NCI-H2196 treated with DMSO at 0.1 percent for 48 hours (cell line): Measurements from ENCODE around the gene DVL1.
"Not testable (repeated sequence)": the region's sequence is repeated elsewhere in the genome, so short reads cannot be mapped to it uniquely, and the experiment has no call there.

Experiments used
- DNase-seq: peaks from one replicate; lab custom pipeline; 2025; ENCODE audit not compliant: unreplicated experiment; lab: John Stamatoyannopoulos, UW

Gene DVL1

GRCh38 chr1:1328254-1328653, 21.0 kb downstream of the DVL1 start:
- no peak for DNase-seq

- DNase-seq = no peak
Measured at GRCh38 chr1:1327291-1327690, 21.9 kb downstream of the DVL1 start.

GRCh38 chr1:1326075-1326605, 23.1 kb downstream of the DVL1 start:
- no peak for DNase-seq

DNA sequence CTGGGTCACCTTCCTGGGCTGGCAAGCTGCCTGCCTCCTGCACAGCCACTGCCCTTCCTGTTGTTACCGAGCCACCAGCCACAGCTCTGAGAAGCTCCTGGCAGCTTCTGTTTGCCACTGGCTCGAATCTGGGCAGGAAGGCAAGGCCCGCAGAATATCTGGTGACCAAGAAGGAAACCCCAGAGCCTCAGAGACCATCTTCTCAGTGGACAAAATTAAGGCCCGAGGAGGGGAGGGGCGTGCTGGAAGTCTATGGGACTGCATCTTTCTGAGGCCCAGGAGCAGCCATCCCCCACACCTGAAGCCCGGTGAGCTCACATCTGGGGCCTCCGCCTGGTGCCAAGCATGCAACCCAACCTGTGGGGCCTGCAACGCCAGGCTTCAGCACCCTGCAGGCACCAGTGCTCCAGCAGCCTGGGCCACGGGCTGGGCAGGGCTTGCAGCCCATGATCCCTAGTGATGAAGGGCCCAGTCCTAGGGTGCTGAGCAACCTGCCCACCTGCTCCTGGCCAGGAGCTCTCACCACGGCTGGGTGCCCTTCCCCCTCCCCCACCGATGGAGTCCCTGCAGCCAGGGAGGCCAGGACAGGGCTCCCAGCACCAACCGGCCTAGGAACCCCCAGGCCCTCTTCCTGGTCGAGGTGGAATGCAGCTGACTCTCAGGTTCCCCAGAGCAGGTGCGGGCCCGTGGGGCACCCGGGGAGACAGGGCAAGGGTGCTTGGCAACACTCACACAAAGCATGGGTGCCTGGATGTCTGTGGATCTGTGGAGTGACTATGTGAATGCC, 23.7 kb downstream of the DVL1 start:
- DNase-seq = no peak

GRCh38 chr1:1324524-1325287, 24.5 kb downstream of the DVL1 start, which contains the start of the genes CPTP and INTS11:
CPTP (plus strand) TSS chr1:1324802; CDS start chr1:1326911, 2,109 bp downstream.
INTS11 (minus strand) TSS chr1:1324660; CDS start chr1:1324608, 52 bp downstream.
- peak; percentile 86 for DNase-seq

- no peak for DNase-seq
Measured at GRCh38 chr1:1324084-1324523, 25.1 kb downstream of the DVL1 start.

DNA sequence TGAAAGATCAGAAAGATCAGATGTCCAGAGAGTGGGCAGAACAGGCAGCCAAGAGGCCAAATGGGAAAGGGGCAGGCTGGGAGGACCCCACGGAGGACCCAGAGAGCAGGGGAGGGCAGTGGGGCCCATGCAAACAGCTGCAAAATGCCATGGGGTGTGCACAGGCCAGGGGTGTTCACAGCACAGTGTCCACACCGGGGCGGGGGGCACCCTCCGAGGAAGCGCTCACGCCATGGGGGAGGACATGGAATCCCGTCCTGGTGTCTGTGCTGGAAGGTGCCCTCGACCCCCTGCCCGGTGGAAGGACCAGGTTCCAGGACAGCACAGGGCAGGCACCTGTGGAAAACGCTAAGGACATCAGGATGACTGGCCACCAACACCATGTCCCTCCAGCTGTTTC, 26.3 kb downstream of the DVL1 start:
- DNase-seq = no peak

- DNase-seq = no peak
Measured at GRCh38 chr1:1322418-1322817, 26.8 kb downstream of the DVL1 start.

- no peak for DNase-seq
Measured at GRCh38 chr1:1321477-1321876, 27.7 kb downstream of the DVL1 start.

- no peak for DNase-seq
Measured at GRCh38 chr1:1320666-1321448, 28.4 kb downstream of the DVL1 start.

GRCh38 chr1:1319646-1319941, 29.6 kb downstream of the DVL1 start:
- no peak for DNase-seq

DNA sequence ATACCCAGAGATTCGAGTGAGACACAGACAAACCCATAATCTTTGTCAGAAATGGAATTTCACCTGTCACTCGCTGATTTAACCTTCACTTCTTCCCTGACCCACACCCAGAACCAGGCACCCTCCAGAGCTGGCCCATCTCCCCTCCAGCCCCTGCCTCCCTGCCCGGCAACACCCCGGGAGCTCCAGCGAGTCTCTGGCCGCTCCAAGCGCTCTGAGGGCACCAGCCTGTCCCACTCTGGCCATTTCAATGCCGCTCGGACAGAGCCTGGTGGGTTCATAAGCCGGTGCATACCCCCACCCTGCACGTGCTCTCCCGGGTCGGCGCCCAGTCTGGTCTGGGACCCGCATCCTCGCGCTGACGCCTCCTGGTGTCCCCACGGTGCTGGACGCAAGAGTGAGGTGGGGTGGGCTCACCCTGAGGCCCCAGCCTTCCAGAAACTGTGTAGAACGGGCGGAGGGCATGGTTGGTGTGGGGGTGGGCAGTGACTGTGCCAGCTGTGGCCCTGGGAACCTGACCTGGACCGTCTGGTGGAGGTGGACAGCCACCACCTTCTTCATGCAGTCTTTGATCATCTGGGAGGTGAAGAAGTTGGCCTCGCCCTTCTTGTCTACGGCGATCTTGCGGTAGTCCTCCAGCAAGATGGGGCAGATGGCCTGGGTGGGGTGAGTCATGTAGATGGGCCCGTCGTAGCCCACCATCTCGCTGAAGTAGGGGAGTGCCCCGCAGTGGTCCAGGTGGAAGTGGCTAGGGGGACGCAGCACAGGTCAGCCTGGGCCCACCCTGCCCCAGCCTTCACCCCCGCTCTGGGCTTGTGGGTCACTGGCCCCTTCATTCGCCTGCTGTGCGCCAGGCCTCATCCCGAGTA, 30.2 kb downstream of the DVL1 start:
- DNase-seq = no peak

- DNase-seq = peak; percentile 77
Measured at GRCh38 chr1:1318131-1318652, 31.0 kb downstream of the DVL1 start.

GRCh38 chr1:1317420-1317819, 31.8 kb downstream of the DVL1 start:
- DNase-seq = no peak

- DNase-seq = not testable (repeated sequence)
Measured at GRCh38 chr1:1316199-1316598, 33.0 kb downstream of the DVL1 start.

- no peak for DNase-seq
Measured at GRCh38 chr1:1315435-1315954, 33.7 kb downstream of the DVL1 start.

DNA sequence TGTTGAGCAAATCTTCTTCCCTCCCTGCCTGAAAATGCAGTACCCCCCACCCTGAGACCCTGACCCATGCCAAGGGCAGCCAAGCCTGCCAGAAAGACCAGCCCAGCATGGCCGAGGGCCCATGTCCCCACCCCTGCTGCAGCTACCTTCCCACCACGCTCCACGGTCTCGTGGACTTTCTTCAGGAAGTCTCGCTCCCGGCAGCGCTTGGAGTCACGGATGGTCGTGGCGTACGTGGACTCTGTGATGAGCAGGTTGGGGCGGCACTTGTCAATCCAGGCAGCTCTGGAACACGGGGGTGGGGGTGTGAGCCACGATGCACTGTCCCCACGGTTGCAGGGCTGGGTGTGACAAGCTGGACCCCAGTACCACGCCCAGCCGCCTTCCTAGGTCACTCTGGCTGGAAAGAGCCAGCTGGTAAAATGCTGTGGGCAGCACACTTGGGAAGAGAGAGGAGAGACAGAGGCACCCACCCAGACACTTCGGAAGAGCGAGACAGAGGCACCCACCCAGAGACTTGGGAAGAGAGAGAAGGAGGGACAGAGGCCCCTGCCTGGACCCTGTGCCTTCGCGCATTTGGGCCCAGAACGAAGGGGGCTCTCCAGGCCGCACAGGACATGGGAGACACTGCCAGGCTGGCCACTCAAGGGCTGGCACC, 34.4 kb downstream of the DVL1 start:
- no peak for DNase-seq

DNA sequence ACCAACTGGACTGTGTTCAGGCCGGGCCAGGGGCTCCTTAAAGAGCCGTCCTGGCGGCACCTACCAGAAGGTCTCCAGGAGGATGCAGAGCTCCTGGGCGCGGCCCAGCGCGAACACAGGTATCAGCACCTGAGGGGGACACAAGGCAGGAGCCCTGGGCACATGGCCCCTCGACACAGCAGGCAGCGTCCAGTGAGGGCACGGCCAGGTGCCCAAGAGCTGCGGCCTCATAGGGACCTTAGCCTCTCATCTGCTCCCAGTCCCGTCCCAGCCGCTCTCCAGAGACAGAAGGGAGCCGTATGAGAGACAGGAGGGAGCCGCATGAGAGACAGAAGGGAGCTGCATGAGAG, 35.0 kb downstream of the DVL1 start:
- DNase-seq = no peak

DNA sequence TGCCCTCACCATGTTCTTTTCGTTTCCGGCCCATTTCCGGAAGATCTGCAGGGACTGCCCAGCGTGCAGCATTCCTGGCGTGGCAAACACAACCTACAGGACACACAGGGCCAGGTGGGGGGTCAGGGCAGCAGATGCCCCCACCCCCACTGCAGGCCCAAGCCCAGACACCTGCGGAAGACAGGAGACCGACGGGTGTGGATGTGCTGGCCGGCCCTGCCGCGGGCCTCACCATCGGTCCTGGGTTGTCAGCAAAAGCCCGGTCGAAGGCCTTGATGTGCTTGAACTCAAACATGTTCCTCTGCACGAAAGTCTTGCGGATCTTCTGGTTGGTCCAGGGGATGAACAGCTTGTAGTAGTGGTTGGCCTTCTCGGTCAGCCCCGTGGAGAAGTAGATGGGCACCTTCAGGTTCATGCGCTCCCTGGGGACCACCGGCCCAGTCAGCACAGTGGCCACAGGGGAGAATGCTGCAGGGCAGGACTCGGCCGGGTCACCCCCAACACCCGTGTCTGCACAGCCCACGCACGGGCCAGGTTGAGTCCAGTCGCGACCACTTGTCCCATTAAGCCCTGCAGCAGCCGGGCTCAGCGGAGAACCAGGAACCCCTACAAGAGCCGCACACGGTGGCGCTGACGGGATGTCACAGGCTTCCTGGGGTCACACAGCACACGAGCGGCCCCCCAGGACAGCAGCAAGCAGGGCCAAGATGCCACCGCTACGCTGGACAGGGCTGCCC, 35.5 kb downstream of the DVL1 start:
- DNase-seq = no peak
